ENCODE results near the gene FOXO1. TPM values are rescaled to one million over a fixed set of nuclear protein-coding genes. Genes with fewer than 3 reads are reported as not detected.

The FOXO1 gene
- 6.5 to 8.9 TPM (median 8.4 TPM) in 5 replicates for total RNA-seq (2022; extraction: Qiagen RNA extraction)

DNA sequence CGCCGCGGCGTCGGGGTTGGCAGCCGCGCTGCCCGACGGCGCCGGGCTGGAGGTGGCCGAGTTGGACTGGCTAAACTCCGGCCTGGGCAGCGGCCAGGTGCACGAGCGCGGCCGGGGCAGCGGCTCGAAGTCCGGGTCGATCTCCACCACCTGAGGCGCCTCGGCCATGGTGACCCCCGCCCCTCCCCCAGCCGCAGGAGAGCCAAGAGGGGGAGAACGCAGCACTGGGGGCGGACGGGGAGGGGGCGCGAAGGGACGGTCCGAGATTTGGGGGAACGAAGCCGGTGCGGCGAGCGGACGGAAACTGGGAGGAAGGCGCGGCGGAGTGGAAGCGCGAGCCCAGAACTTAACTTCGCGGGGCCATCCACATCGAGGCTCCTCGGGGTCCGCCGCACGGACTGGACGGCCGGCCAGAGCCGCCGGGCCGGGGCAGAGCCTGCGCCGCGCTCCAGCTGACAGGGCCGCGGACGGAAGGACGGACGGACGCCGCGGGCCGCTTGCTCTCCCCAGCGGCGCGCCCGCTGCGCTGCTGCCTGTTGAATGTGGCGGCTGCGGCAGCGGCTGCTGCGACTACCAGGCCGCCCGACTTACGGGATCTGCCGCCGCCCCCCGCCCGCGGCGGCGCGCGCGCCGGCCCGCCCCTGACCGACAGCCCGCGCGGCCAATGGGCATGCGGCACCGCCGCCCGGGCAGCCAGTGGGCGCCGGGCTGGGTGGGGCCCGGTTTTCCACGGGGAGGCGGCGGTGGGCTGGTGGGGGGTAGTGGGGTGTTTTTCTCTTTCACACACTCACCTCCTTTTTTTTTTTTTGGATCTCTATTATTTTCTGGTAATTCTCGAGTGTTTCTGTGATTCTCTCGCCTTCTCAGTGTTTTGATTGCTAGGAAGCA lies at the start of gene FOXO1:
TSS of gene FOXO1 (minus strand) at position 597 of the 888 bp plus-strand sequence. CDS start at position 168, 429 bp downstream.

Other genes with a start within 250 kb of the FOXO1 start
- 12.6 to 15.8 TPM (median 13.6 TPM) in 5 replicates for gene MRPS31, start 104.5 kb upstream of the FOXO1 start, total RNA-seq (2022; extraction: Qiagen RNA extraction)
- gene SLC25A15, start 123.0 kb upstream of the FOXO1 start, total RNA-seq (2022; extraction: Qiagen RNA extraction) = 14.6 to 19.5 TPM (median 16.6 TPM) in 5 replicates

All from A549 treated with Mapracorat at 1 μM for 4 hours (cell line).